Right atrium auricular region (tissue), 2 donors: ENCODE data around the gene VWC2L. TPM values are rescaled to one million over a fixed set of nuclear protein-coding genes. Genes with fewer than 3 reads are reported as not detected.

Source experiments
- DNase-seq: peaks from one replicate; pipeline ENCODE4 v3.0.0-alpha.2; 2019; ENCODE audit warnings: low spot score
- H3K27ac ChIP-seq, 2 donors: fragments of 200-600 bp; sonication (generic); 1 replicate in 1 of 2; 2 replicates in 1 of 2; pipeline ENCODE4 v1.5.1; 2016 to 2019
- H3K27me3 ChIP-seq, 2 donors: fragments of 200-600 bp; sonication (generic); one replicate each; pipeline versions ENCODE4 v1.5.1 to v1.6.0; 2017 to 2019
- H3K36me3 ChIP-seq: fragments of 200-600 bp; sonication (generic); one replicate; pipeline ENCODE4 v1.5.1; 2016
- H3K4me1 ChIP-seq, 2 donors: fragments of 200-600 bp; sonication (generic); one replicate each; pipeline versions ENCODE4 v1.5.1 to v1.6.0; 2017 to 2019
- H3K4me3 ChIP-seq, 2 donors: fragments of 200-600 bp; sonication (generic); 1 replicate in 1 of 2; 2 replicates in 1 of 2; pipeline ENCODE4 v1.5.1; 2017 to 2019; ENCODE audit warnings: mild to moderate bottlenecking in 1 of 2, moderate library complexity in 1 of 2
- H3K9me3 ChIP-seq, 2 donors: fragments of 200-600 bp; sonication (generic); one replicate each; pipeline ENCODE4 v1.5.1; 2019
- CTCF ChIP-seq, 2 donors: fragments of 200-600 bp; sonication (generic); IDR thresholded peaks; one replicate each; pipeline ENCODE4 v1.5.1; 2019; ENCODE audit warnings: antibody characterized with exemption in 2 of 2
- total RNA-seq, 2 donors: library from RNA; depleted of rRNA; stranded (reverse); fragments of >200 nt; gene quantifications; one replicate each; pipeline ENCODE4 v1.1.0, GENCODE V29; 2016

The VWC2L gene
- total RNA-seq, 2 donors from 2014 or later = not detected

- H3K4me1 ChIP-seq = no peaks in the 10 kb centered on the region
- no peaks in the 10 kb centered on the region for H3K27me3 ChIP-seq
- no peak overlapping the region for H3K27ac ChIP-seq
- no peaks in the 10 kb centered on the region for H3K36me3 ChIP-seq
- H3K9me3 ChIP-seq = no peaks in the 10 kb centered on the region
- TF ChIP-seq CTCF (IDR thresholded peaks at IDR 0.05) = no peak
- DNase-seq = no peak
- no peak overlapping the region for H3K4me3 ChIP-seq
Observed at GRCh38 chr2:214393796-214394195, 17.1 kb upstream of the VWC2L start.

GRCh38 chr2:214395040-214395439 is 15.8 kb upstream of the VWC2L start:
- H3K36me3 ChIP-seq = no peaks in the 10 kb centered on the region
- H3K4me3 ChIP-seq = no peak overlapping the region
- H3K4me1 ChIP-seq = no peaks in the 10 kb centered on the region
- H3K9me3 ChIP-seq = no peaks in the 10 kb centered on the region
- TF ChIP-seq CTCF (IDR thresholded peaks at IDR 0.05) = no peak
- DNase-seq = no peak
- no peaks in the 10 kb centered on the region for H3K27me3 ChIP-seq
- H3K27ac ChIP-seq = no peak overlapping the region

- TF ChIP-seq CTCF (IDR thresholded peaks at IDR 0.05) = no peak
- Histone ChIP-seq H3K36me3 (no peaks in the 10 kb centered on the region), H3K27ac (no peak overlapping the region), H3K27me3 (no peaks in the 10 kb centered on the region), H3K4me1 (no peaks in the 10 kb centered on the region), H3K4me3 (no peak overlapping the region), H3K9me3 (no peaks in the 10 kb centered on the region)
- DNase-seq = no peak
Observed at GRCh38 chr2:214401580-214401979, 9.3 kb upstream of the VWC2L start.

GRCh38 chr2:214410128-214410775 is 602 bp upstream of the VWC2L start:
- Histone ChIP-seq H3K4me1 (no peaks in the 10 kb centered on the region), H3K36me3 (no peaks in the 10 kb centered on the region), H3K9me3 (no peaks in the 10 kb centered on the region), H3K27ac (no peak overlapping the region), H3K27me3 (no peaks in the 10 kb centered on the region), H3K4me3 (no peak overlapping the region)
- TF ChIP-seq CTCF (IDR thresholded peaks at IDR 0.05) = no peak
- DNase-seq = no peak

- DNase-seq = no peak
- H3K4me3 ChIP-seq = no peak overlapping the region
Observed at GRCh38 chr2:214412679-214413078, 1.8 kb downstream of the VWC2L start.

More at GRCh38 chr2:214412679-214413078, 1.8 kb downstream of the VWC2L start:
- no peaks in the 10 kb centered on the region for H3K36me3 ChIP-seq
- H3K9me3 ChIP-seq = no peaks in the 10 kb centered on the region
- H3K4me1 ChIP-seq = no peaks in the 10 kb centered on the region
- H3K27me3 ChIP-seq = no peaks in the 10 kb centered on the region
- TF ChIP-seq CTCF (IDR thresholded peaks at IDR 0.05) = no peak
- no peak overlapping the region for H3K27ac ChIP-seq
